Endothelial cell of umbilical vein (primary cell): Measurements from ENCODE around the gene BCAN. TPM values are rescaled to one million over a fixed set of nuclear protein-coding genes. Genes with fewer than 3 reads are reported as not detected.

ENCODE experiments used
- BruUV-seq: library from RNA; stranded (reverse); fragments of 400-500 nt; replicated peaks from 2 replicates; lab custom pipeline; 2021; lab: Mats Ljungman, UMichigan
- CTCF ChIA-PET: fragments of 300-600, 350-600 bp; sonication (Branson Sonifier 250); formaldehyde crosslinking; loops from one replicate; lab custom pipeline; 2021; ENCODE audit warnings: antibody characterized with exemption, inconsistent platforms; lab: Charles Lee
- POLR2A ChIA-PET: fragments of 300-600, 350-600 bp; sonication (Branson Sonifier 250); formaldehyde crosslinking; loops from one replicate; lab custom pipeline; 2021; ENCODE audit warnings: antibody characterized with exemption, inconsistent platforms; lab: Charles Lee
- DNase-seq: peaks from one replicate; pipeline ENCODE4 v3.0.0-alpha.2; 2011; ENCODE audit warnings: low read depth, low spot score
- FAIRE-seq: peaks from 2 replicates; lab custom pipeline; 2011; peaks lifted over from hg19 to GRCh38; lab: Jason Lieb, UNC
- H2AFZ ChIP-seq: 2 replicates; pipeline ENCODE4 v1.6.0; 2012; ENCODE audit warnings: low read depth, low read length, control low read depth, inconsistent platforms
- H3K27ac ChIP-seq: 2 replicates; pipeline ENCODE4 v1.5.1; 2011; ENCODE audit warnings: low read depth, mild to moderate bottlenecking, control low read depth, low read length, moderate library complexity; ENCODE audit not compliant: insufficient read depth
- H3K27me3 ChIP-seq, 2 experiments: 2 replicates each; pipeline versions ENCODE4 v1.6.0 to v1.6.1; 2011; ENCODE audit warnings: low read length in 2 of 2, mixed read lengths in 1 of 2; ENCODE audit not compliant: control insufficient read depth in 2 of 2, insufficient read depth in 2 of 2
- H3K36me3 ChIP-seq, 2 experiments: 2 replicates in 1 of 2; 3 replicates in 1 of 2; pipeline ENCODE4 v1.5.1; 2011; ENCODE audit warnings: low read length in 2 of 2, mild to moderate bottlenecking in 1 of 2, moderate library complexity in 1 of 2; ENCODE audit not compliant: control insufficient read depth in 2 of 2, insufficient read depth in 2 of 2; ENCODE audit errors: extremely low read depth in 1 of 2
- H3K4me1 ChIP-seq: 3 replicates; pipeline ENCODE4 v1.5.1; 2011; ENCODE audit warnings: mild to moderate bottlenecking, low read length; ENCODE audit not compliant: control insufficient read depth, insufficient read depth; ENCODE audit errors: extremely low read depth
- H3K4me2 ChIP-seq: 2 replicates; pipeline ENCODE4 v1.6.1; 2011; ENCODE audit warnings: low read length, control low read depth, mixed read lengths; ENCODE audit not compliant: insufficient read depth
- H3K4me3 ChIP-seq, 3 experiments: fragments of 200-600 bp in 1 of 3; sonication (generic), shearing (Covaris generic) in 1 of 3; replicated peaks in 1 of 3; 2 replicates each; pipeline ENCODE4 v1.5.1; 2011 to 2016; ENCODE audit warnings: control low read depth in 3 of 3, low read length in 3 of 3, mild to moderate bottlenecking in 2 of 3, inconsistent platforms in 1 of 3, low read depth in 1 of 3, moderate library complexity in 1 of 3; ENCODE audit not compliant: insufficient read depth in 1 of 3
- H3K79me2 ChIP-seq: 2 replicates; pipeline ENCODE4 v1.6.0; 2012; ENCODE audit warnings: low read length, inconsistent platforms; ENCODE audit not compliant: control insufficient read depth, insufficient read depth
- H3K9ac ChIP-seq: replicated peaks from 2 replicates; pipeline ENCODE3; 2011; ENCODE audit warnings: low read length, control low read depth; ENCODE audit not compliant: insufficient read depth; ENCODE audit errors: extremely low read depth
- H3K9me1 ChIP-seq: replicated peaks from 3 replicates; pipeline ENCODE4 v1.6.0; 2011; ENCODE audit warnings: mild to moderate bottlenecking, low read length; ENCODE audit not compliant: control insufficient read depth, insufficient read depth; ENCODE audit errors: extremely low read depth
- H3K9me3 ChIP-seq: replicated peaks from 2 replicates; pipeline ENCODE4 v1.5.1; 2012; ENCODE audit warnings: low read length, inconsistent platforms; ENCODE audit not compliant: control insufficient read depth, insufficient read depth
- H4K20me1 ChIP-seq: replicated peaks from 2 replicates; pipeline ENCODE3; 2011; ENCODE audit warnings: mild to moderate bottlenecking, low read length; ENCODE audit not compliant: control insufficient read depth, insufficient read depth; ENCODE audit errors: extremely low read depth
- CTCF ChIP-seq, 2 donors: IDR thresholded peaks; 1 replicate in 1 of 2; 2 replicates in 1 of 2; pipeline ENCODE4 v1.5.1; 2011; ENCODE audit warnings: low read length in 2 of 2, mild to moderate bottlenecking in 2 of 2, moderate library complexity in 2 of 2, control low read depth in 1 of 2, inconsistent platforms in 1 of 2, low read depth in 1 of 2; ENCODE audit not compliant: insufficient read depth in 1 of 2; ENCODE audit errors: extremely low read depth in 1 of 2
- EZH2 ChIP-seq: IDR thresholded peaks from 2 replicates; pipeline ENCODE4 v1.6.1; 2012; ENCODE audit warnings: borderline replicate concordance, low read depth, mild to moderate bottlenecking, moderate library complexity, low read length, inconsistent platforms; ENCODE audit not compliant: severe bottlenecking
- FOS ChIP-seq: IDR thresholded peaks from 2 replicates; pipeline ENCODE4 v1.6.1; 2011; ENCODE audit warnings: mild to moderate bottlenecking, low read length, moderate library complexity, borderline replicate concordance; ENCODE audit not compliant: insufficient read depth
- GATA2 ChIP-seq: IDR thresholded peaks from 2 replicates; pipeline ENCODE4 v1.7.0; 2011; ENCODE audit warnings: low read depth, mild to moderate bottlenecking, moderate library complexity, mixed read lengths, low read length; ENCODE audit not compliant: insufficient read length, insufficient read depth
- JUN ChIP-seq: IDR thresholded peaks from 2 replicates; pipeline ENCODE4 v1.6.1; 2011; ENCODE audit warnings: borderline replicate concordance, low read depth; ENCODE audit not compliant: insufficient read length, insufficient read depth
- MAX ChIP-seq: IDR thresholded peaks from 2 replicates; pipeline ENCODE4 v1.6.1; 2011; ENCODE audit not compliant: insufficient read depth, insufficient read length
- MYC ChIP-seq: IDR thresholded peaks from one replicate; pipeline ENCODE4 v1.6.1; 2011; ENCODE audit warnings: mild to moderate bottlenecking, low read depth, low read length
- POLR2A ChIP-seq: IDR thresholded peaks from 2 replicates; pipeline ENCODE4 v1.6.1; 2012; ENCODE audit warnings: low read depth, mild to moderate bottlenecking, control low read depth, low read length
- POLR2AphosphoS5 ChIP-seq: IDR thresholded peaks from 2 replicates; pipeline ENCODE4 v1.6.1; 2012; ENCODE audit warnings: low read depth, mild to moderate bottlenecking, control low read depth, low read length, moderate library complexity; ENCODE audit not compliant: insufficient read depth
- dilution Hi-C: fragments of 300-500 bp; cut with MboI; formaldehyde crosslinking; loops from one replicate; pipeline ENCODE4 v1.15.0; 2019; ENCODE audit warnings: low sequenced_read_pairs; ENCODE audit not compliant: extremely low pct_ligation_motif_present
- intact Hi-C: fragments of 100-400 bp; cut with micrococcal nuclease; formaldehyde crosslinking; loops from one replicate; pipeline ENCODE4 v1.10.0; 2022
- polyA plus RNA-seq, 4 experiments: library from polyadenylated mRNA; depleted of rRNA in 3 of 4; stranded (reverse) in 3 of 4; unstranded in 1 of 4; fragments of >200 nt; gene quantifications; 2 replicates each; pipeline versions ENCODE4 v1.2.1 to v1.2.3, GENCODE V29; 2011 to 2012; ENCODE audit warnings: missing spikeins in 1 of 4
- total RNA-seq: library from RNA; stranded (reverse); gene quantifications from 2 replicates; pipeline ENCODE4 v1.2.3, GENCODE V29; 2021

BCAN gene
- total and polyA plus RNA-seq, 2 donors (not counting 3 experiments of a cell fraction or from before 2014, with no cell fraction given): 0.15 TPM; not detected in 1

- TF ChIP-seq EZH2: no peak
- no peak for TF ChIP-seq GATA2
- TF ChIP-seq MYC: no peak
- no peak for TF ChIP-seq MAX
- TF ChIP-seq CTCF (IDR thresholded peaks at IDR 0.05; ENCODE audit: extremely low read depth in 1 of 2, insufficient read depth in 1 of 2, low read depth in 1 of 2, low read length in 2 of 2): no peak
- TF ChIP-seq JUN: no peak
- no peak for TF ChIP-seq FOS
- no peak for TF ChIP-seq POLR2AphosphoS5
- TF ChIP-seq POLR2A: no peak
- H3K27me3 ChIP-seq: peaks cover 21 to 26% of the 10 kb centered on the region in 2 experiments
- no peaks in the 10 kb centered on the region for H4K20me1 ChIP-seq
- H3K27ac ChIP-seq: no peak overlapping the region
- no peak overlapping the region for H3K4me2 ChIP-seq
- no peaks in the 10 kb centered on the region for H3K4me1 ChIP-seq
- BruUV-seq: no TSS peak
- intact Hi-C loops: no loop called here
- H3K36me3 ChIP-seq: no peaks in the 10 kb centered on the region
- H3K9me3 ChIP-seq: no peaks in the 10 kb centered on the region
- H3K79me2 ChIP-seq: no peaks in the 10 kb centered on the region
- H2AFZ ChIP-seq: no peak overlapping the region
- no peak for DNase-seq
- FAIRE-seq: no peak
- H3K9me1 ChIP-seq: no peaks in the 10 kb centered on the region
- ChIA-PET CTCF (interaction anchor here (13.8 kb wide), 1 partner anchor 26 kb away, joined by 237 read pairs; no protein-coding TSS in a partner anchor), POLR2A (no interaction called here)
- no peak overlapping the region for H3K9ac ChIP-seq
- no peak overlapping the region for H3K4me3 ChIP-seq
- dilution Hi-C loops: no loop called here
Observed at GRCh38 chr1:156632355-156632754, 9.6 kb upstream of the BCAN start.
